Panc1 (cell line): ENCODE data around the gene KAZALD1. TPM values are rescaled to one million over a fixed set of nuclear protein-coding genes. Genes with fewer than 3 reads are reported as not detected.

ENCODE experiments used
- ATAC-seq: fragments of 200-7000 bp; cut with Tn5 transposase; 2 replicates; pipeline ENCODE4 v1.9.1; 2020; ENCODE audit warnings: mild to moderate bottlenecking, moderate library complexity
- BruUV-seq: library from RNA; stranded (reverse); fragments of 400-500 nt; replicated peaks from 2 replicates; lab custom pipeline; 2021; lab: Mats Ljungman, UMichigan
- CTCF ChIA-PET: fragments of 300-600 bp; sonication (Branson Sonifier 250); formaldehyde crosslinking; loops from one replicate; lab custom pipeline; 2022; ENCODE audit warnings: antibody characterized with exemption; lab: Charles Lee
- POLR2A ChIA-PET: fragments of 300-600 bp; sonication (Branson Sonifier 250); formaldehyde crosslinking; loops from one replicate; lab custom pipeline; 2022; ENCODE audit warnings: antibody characterized with exemption; lab: Charles Lee
- DNase-seq: peaks from one replicate; pipeline ENCODE4 v3.0.0-alpha.2; 2010; ENCODE audit warnings: low read depth, low spot score
- H3K27ac ChIP-seq: 2 replicates; pipeline ENCODE4 v1.5.1; 2011; ENCODE audit warnings: mild to moderate bottlenecking, low read length, inconsistent platforms
- H3K27me3 ChIP-seq: fragments of 200-500 bp; sonication (Bioruptor generic); 2 replicates; pipeline ENCODE4 v1.6.0; 2014; ENCODE audit warnings: low read length, inconsistent platforms; ENCODE audit not compliant: control insufficient read depth, insufficient read depth
- H3K36me3 ChIP-seq: fragments of 200-500 bp; sonication (Bioruptor generic); 2 replicates; pipeline ENCODE4 v1.5.1; 2014; ENCODE audit warnings: inconsistent platforms, mild to moderate bottlenecking, low read length, moderate library complexity; ENCODE audit not compliant: control insufficient read depth, insufficient read depth
- H3K4me1 ChIP-seq: 2 replicates; pipeline ENCODE4 v1.5.1; 2011; ENCODE audit warnings: inconsistent platforms, mild to moderate bottlenecking, low read length, moderate library complexity; ENCODE audit not compliant: control insufficient read depth, insufficient read depth
- H3K4me3 ChIP-seq, 2 experiments: 2 replicates each; pipeline ENCODE4 v1.5.1; 2011 to 2012; ENCODE audit warnings: low read depth in 2 of 2, low read length in 2 of 2, mild to moderate bottlenecking in 2 of 2, inconsistent platforms in 1 of 2, moderate library complexity in 1 of 2
- H3K9me3 ChIP-seq: fragments of 200-500 bp; sonication (Bioruptor generic); 2 replicates; pipeline ENCODE4 v1.5.1; 2014; ENCODE audit warnings: low read depth, mild to moderate bottlenecking, inconsistent platforms, low read length, moderate library complexity; ENCODE audit not compliant: control insufficient read depth, insufficient read depth
- POLR2AphosphoS5 ChIP-seq: IDR thresholded peaks from 2 replicates; pipeline ENCODE4 v1.6.1; 2012; ENCODE audit warnings: mild to moderate bottlenecking, low read depth, low read length, moderate library complexity
- SIN3A ChIP-seq: IDR thresholded peaks from 2 replicates; pipeline ENCODE4 v1.6.1; 2012; ENCODE audit warnings: low read depth, mild to moderate bottlenecking, low read length, moderate library complexity, borderline replicate concordance; ENCODE audit not compliant: insufficient read depth
- TCF7L2 ChIP-seq: IDR thresholded peaks from 2 replicates; pipeline ENCODE4 v1.6.1; 2011; ENCODE audit warnings: mild to moderate bottlenecking, low read depth, low read length, inconsistent platforms
- in situ Hi-C: cut with HindIII; loops from 2 replicates; pipeline ENCODE4 v1.10.0; 2016; ENCODE audit warnings: low sequenced_read_pairs, low pct_unique_long_range_greater_than_20kb
- intact Hi-C: fragments of 100-400 bp; cut with micrococcal nuclease; formaldehyde crosslinking; loops from one replicate; pipeline ENCODE4 v1.10.0; 2022; ENCODE audit not compliant: unreplicated experiment
- total RNA-seq: library from RNA; stranded (reverse); gene quantifications from one replicate; pipeline ENCODE4 v1.2.1, GENCODE V29; 2021; ENCODE audit not compliant: unreplicated experiment
- TF ChIP-seq, protein P1 (sequence below): fragments of 450-650 bp; IDR thresholded peaks from 2 replicates; pipeline ENCODE4 v1.5.1; 2017; ENCODE audit warnings: mild to moderate bottlenecking
- TF ChIP-seq, protein P2 (sequence below), 2 experiments: IDR thresholded peaks; 2 replicates each; pipeline ENCODE4 v1.6.1; 2011 to 2012; ENCODE audit warnings: low read depth in 2 of 2, control low read depth in 1 of 2, low read length in 1 of 2, mild to moderate bottlenecking in 1 of 2, moderate library complexity in 1 of 2; ENCODE audit not compliant: insufficient read depth in 1 of 2

KAZALD1 gene
- total RNA-seq, 1 experiment from 2014 or later: 21.2 TPM

- DNase-seq (no peak), ATAC-seq (no peak)
- BruUV-seq: no TSS peak
- Histone ChIP-seq H3K36me3 (no peaks in the 10 kb centered on the region; the same call in 1 of the 2 replicates), H3K27me3 (no peaks in the 10 kb centered on the region), H3K9me3 (no peaks in the 10 kb centered on the region), H3K4me1 (peaks cover 14% of the 10 kb centered on the region), H3K27ac (no peak overlapping the region), H3K4me3 (no peak overlapping the region)
- in situ Hi-C loops (no loop called here), intact Hi-C loops (no loop called here)
- TF ChIP-seq, protein P1, sequence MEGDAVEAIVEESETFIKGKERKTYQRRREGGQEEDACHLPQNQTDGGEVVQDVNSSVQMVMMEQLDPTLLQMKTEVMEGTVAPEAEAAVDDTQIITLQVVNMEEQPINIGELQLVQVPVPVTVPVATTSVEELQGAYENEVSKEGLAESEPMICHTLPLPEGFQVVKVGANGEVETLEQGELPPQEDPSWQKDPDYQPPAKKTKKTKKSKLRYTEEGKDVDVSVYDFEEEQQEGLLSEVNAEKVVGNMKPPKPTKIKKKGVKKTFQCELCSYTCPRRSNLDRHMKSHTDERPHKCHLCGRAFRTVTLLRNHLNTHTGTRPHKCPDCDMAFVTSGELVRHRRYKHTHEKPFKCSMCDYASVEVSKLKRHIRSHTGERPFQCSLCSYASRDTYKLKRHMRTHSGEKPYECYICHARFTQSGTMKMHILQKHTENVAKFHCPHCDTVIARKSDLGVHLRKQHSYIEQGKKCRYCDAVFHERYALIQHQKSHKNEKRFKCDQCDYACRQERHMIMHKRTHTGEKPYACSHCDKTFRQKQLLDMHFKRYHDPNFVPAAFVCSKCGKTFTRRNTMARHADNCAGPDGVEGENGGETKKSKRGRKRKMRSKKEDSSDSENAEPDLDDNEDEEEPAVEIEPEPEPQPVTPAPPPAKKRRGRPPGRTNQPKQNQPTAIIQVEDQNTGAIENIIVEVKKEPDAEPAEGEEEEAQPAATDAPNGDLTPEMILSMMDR: no peak
- TF ChIP-seq, protein P2, sequence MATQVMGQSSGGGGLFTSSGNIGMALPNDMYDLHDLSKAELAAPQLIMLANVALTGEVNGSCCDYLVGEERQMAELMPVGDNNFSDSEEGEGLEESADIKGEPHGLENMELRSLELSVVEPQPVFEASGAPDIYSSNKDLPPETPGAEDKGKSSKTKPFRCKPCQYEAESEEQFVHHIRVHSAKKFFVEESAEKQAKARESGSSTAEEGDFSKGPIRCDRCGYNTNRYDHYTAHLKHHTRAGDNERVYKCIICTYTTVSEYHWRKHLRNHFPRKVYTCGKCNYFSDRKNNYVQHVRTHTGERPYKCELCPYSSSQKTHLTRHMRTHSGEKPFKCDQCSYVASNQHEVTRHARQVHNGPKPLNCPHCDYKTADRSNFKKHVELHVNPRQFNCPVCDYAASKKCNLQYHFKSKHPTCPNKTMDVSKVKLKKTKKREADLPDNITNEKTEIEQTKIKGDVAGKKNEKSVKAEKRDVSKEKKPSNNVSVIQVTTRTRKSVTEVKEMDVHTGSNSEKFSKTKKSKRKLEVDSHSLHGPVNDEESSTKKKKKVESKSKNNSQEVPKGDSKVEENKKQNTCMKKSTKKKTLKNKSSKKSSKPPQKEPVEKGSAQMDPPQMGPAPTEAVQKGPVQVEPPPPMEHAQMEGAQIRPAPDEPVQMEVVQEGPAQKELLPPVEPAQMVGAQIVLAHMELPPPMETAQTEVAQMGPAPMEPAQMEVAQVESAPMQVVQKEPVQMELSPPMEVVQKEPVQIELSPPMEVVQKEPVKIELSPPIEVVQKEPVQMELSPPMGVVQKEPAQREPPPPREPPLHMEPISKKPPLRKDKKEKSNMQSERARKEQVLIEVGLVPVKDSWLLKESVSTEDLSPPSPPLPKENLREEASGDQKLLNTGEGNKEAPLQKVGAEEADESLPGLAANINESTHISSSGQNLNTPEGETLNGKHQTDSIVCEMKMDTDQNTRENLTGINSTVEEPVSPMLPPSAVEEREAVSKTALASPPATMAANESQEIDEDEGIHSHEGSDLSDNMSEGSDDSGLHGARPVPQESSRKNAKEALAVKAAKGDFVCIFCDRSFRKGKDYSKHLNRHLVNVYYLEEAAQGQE (IDR thresholded peaks at IDR 0.05; ENCODE audit: insufficient read depth in 1 of 2, low read depth in 2 of 2, low read length in 1 of 2): no peak
- TF ChIP-seq POLR2AphosphoS5: no peak
- no peak for TF ChIP-seq SIN3A
- TF ChIP-seq TCF7L2: no peak
- CTCF ChIA-PET: interaction anchor here (1.2 to 1.3 kb wide), 2 partner anchors 21 to 31 kb away, joined by 3 to 4 read pairs; no protein-coding TSS in a partner anchor
- POLR2A ChIA-PET: no interaction called here
Measured at GRCh38 chr10:101035314-101035713, 26.5 kb upstream of the KAZALD1 start.

DNA sequence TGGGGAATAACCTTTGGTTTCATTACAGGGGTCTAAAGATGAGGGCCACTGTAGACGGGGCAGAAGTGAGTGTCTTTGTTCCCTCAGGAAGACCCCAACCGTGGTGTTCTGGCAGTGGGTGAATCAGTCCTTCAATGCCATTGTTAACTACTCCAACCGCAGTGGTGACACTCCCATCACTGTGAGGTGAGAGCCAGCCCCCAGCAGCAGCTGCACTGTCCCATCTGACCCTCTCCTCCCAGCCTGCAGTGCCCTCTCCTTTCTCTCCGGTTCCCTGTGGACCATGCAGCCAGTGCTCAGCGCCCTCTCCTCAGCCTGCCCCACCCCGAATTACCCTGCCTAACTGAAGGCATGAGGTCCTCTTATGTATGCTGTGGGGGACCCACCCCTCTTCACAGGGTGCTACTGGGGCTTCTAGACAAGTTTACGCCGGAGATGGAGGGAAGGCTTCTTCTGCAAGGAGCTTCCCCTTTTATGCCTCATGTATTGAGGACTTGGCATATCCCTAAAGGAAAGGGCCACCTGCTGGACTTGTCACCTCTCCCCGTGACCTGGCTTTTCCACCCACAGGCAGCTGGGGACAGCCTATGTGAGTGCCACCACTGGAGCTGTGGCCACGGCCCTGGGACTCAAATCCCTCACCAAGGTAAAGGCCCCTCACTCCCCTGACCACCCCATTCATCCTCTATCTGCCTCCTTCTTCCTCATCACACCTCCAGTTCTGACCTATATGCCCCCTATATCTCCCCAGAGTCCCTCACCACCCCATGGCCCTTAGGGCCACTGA lies 25.7 kb upstream of the KAZALD1 start:
- ChIA-PET CTCF (interaction anchor here (1.3 kb wide), 1 partner anchor 30 kb away, joined by 4 read pairs; no protein-coding TSS in a partner anchor), POLR2A (no interaction called here)
- DNase-seq: no peak
- Histone ChIP-seq H3K36me3 (no peaks in the 10 kb centered on the region; the same call in 1 of the 2 replicates), H3K27me3 (no peaks in the 10 kb centered on the region), H3K4me3 (no peak overlapping the region), H3K27ac (no peak overlapping the region), H3K4me1 (peaks cover 15% of the 10 kb centered on the region), H3K9me3 (no peaks in the 10 kb centered on the region)
- in situ Hi-C loops (no loop called here), intact Hi-C loops (no loop called here)
- BruUV-seq: no TSS peak
- TF ChIP-seq POLR2AphosphoS5 (no peak), SIN3A (no peak), TCF7L2 (no peak)
- TF ChIP-seq, protein P1: no peak
- TF ChIP-seq, protein P2 (IDR thresholded peaks at IDR 0.05; ENCODE audit: insufficient read depth in 1 of 2, low read depth in 2 of 2, low read length in 1 of 2): no peak
- ATAC-seq: no peak
